HG03342 (cell line): ENCODE results near the gene CYP11A1.

Source experiments
- ATAC-seq: cut with Tn5 transposase; IDR thresholded peaks from one replicate; pipeline ENCODE4 v1.9.1; 2021; ENCODE audit warnings: mild to moderate bottlenecking, moderate library complexity; ENCODE audit not compliant: unreplicated experiment

The CYP11A1 gene

GRCh38 chr15:74350295-74351275 lies 16.9 kb downstream of the CYP11A1 start:
- no peak for ATAC-seq

GRCh38 chr15:74349241-74349778 lies 18.1 kb downstream of the CYP11A1 start:
- no peak for ATAC-seq

- no peak for ATAC-seq
Observed at GRCh38 chr15:74347757-74348250, 19.6 kb downstream of the CYP11A1 start.

- ATAC-seq: no peak
Observed at GRCh38 chr15:74345051-74345450, 22.4 kb downstream of the CYP11A1 start.

- ATAC-seq: no peak
Observed at GRCh38 chr15:74343797-74344127, 23.7 kb downstream of the CYP11A1 start.

- ATAC-seq: no peak
Observed at GRCh38 chr15:74343127-74343796, 24.2 kb downstream of the CYP11A1 start.

GRCh38 chr15:74340150-74340549 lies 27.3 kb downstream of the CYP11A1 start:
- no peak for ATAC-seq

GRCh38 chr15:74339371-74339770 lies 28.1 kb downstream of the CYP11A1 start:
- ATAC-seq: no peak

GRCh38 chr15:74338676-74339075 lies 28.8 kb downstream of the CYP11A1 start:
- no peak for ATAC-seq

- ATAC-seq: no peak
Observed at GRCh38 chr15:74337607-74338211, 29.7 kb downstream of the CYP11A1 start.

- ATAC-seq: no peak
Observed at GRCh38 chr15:74337146-74337545, 30.3 kb downstream of the CYP11A1 start.

GRCh38 chr15:74336061-74337005 lies 31.1 kb downstream of the CYP11A1 start:
- no peak for ATAC-seq

- ATAC-seq: no peak
Observed at GRCh38 chr15:74335396-74335795, 32.0 kb downstream of the CYP11A1 start.

- ATAC-seq: no peak
Observed at GRCh38 chr15:74334127-74334526, 33.3 kb downstream of the CYP11A1 start.

GRCh38 chr15:74333662-74334061 lies 33.8 kb downstream of the CYP11A1 start:
- no peak for ATAC-seq

GRCh38 chr15:74333093-74333492 lies 34.4 kb downstream of the CYP11A1 start:
- no peak for ATAC-seq

- no peak for ATAC-seq
Observed at GRCh38 chr15:74332611-74333010, 34.8 kb downstream of the CYP11A1 start.

- ATAC-seq: no peak
Observed at GRCh38 chr15:74332011-74332410, 35.4 kb downstream of the CYP11A1 start.

GRCh38 chr15:74330861-74331408 lies 36.5 kb downstream of the CYP11A1 start:
- no peak for ATAC-seq
